GM13976 (cell line): Measurements from ENCODE around the gene MTMR3.

Source experiments
- DNase-seq: peaks from one replicate; pipeline ENCODE4 v3.0.0; 2012; ENCODE audit warnings: low spot score
- CTCF ChIP-seq: IDR thresholded peaks from 2 replicates; pipeline ENCODE4 v1.5.1; 2012; ENCODE audit warnings: borderline replicate concordance, mild to moderate bottlenecking; ENCODE audit not compliant: insufficient read depth; ENCODE audit errors: extremely low read depth, missing control alignments, control extremely low read depth
- in situ Hi-C: fragments of 300-500 bp; cut with MboI; formaldehyde crosslinking; loops from one replicate; pipeline ENCODE4 v1.12.0; 2022; ENCODE audit warnings: low sequenced_read_pairs, mixed read lengths, inconsistent platforms; ENCODE audit not compliant: unreplicated experiment

Gene MTMR3

DNA sequence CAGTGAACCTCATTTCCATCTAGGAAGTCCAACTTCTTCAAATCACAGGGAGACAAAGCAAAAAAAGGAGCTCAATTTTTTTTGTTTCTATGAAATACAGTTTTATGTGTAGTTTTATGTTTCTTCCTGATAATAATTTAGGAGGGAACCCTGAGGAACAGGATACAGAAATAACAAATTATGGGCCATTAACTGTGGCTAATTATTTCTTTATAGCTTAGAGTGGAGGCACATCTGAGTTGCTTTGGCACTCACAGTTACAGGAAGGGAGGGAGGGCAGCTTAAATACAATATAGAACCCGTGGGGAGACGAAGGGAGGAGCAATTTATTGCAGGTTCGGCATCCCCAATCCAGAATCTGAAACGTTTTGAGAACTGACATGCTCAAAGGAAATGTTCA, 160.2 kb downstream of the MTMR3 start:
- no peak for DNase-seq
- in situ Hi-C loops, result no loop called here

GRCh38 chr22:30044369-30044768, 161.4 kb downstream of the MTMR3 start:
- DNase-seq, result no peak
- no peak for TF ChIP-seq CTCF
- in situ Hi-C loops, result no loop called here

More for the DNA sequence above, 160.2 kb downstream of the MTMR3 start:
- TF ChIP-seq CTCF, result no peak

DNA sequence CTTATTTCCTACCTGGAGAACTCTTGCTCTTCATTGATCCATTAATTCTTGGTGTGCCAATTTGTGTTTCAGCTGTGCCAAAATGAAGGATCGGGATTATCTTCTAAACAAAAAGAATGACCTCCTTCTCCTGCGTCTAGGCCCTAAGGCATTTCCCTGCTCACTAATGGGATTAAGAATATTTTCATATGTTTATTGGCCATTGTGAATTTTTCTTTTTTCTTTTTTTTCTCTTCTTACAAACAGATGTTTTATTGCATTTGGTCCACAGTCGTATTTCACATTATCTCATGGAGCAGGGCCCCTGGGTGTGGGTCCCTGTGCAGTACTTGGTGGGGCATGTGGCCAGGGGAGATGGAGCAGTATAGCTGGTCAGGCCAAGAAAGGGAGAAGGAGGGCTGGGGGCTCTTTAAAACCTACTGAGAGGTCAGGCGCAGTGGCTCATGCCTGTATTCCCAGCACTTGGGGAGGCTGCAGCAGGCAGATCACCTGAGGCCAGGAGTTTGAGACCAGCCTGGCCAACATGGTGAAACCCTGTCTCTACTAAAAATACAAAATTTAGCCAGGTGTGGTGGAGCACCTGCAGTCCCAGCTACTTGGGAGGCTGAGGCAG, 162.0 kb downstream of the MTMR3 start:
- in situ Hi-C loops, result no loop called here
- TF ChIP-seq CTCF, result no peak
- no peak for DNase-seq

GRCh38 chr22:30045494-30045887, 162.5 kb downstream of the MTMR3 start:
- no peak for DNase-seq
- in situ Hi-C loops, result no loop called here

DNA sequence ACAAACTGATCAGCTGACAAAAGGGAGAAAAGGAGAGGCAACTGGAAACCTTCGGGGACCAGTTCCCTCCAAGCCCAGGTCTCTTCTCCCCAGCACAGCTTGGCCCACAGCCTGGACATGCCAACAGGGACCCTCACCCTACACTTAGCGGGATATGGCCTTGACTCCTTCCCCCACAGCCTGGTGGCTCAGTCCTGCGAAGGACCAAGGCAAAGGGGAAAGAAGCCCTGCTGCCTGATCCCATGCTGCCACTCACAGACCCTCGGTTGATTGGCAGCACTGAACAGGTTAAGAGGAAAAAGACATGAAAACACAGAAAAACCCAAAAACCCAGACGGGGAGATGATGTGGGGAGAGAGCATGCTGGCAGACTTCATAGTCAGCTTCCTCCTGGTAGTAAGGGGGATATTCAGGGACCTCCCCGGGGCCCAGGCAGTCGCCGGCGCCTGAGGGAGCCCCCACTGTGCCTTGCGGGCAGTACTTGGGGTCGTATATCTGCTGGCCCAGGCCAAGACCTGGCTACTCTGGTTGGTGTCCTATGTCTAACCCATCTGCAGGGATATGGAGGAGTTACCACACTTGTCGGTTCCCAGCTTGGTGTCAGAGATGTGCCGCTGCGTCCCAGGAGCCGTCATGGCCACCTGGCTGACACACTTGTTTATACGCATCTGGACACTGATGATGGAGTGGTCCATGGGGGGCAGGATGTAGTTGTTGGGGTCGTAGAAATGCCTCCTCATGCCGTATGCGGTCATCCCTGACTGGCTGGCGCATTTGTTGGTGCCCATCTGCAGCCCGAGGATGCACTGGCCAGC, 163.1 kb downstream of the MTMR3 start:
- in situ Hi-C loops, result no loop called here
- no peak for TF ChIP-seq CTCF

More at GRCh38 chr22:30045494-30045887, 162.5 kb downstream of the MTMR3 start:
- no peak for TF ChIP-seq CTCF

GRCh38 chr22:30046716-30047363, 163.9 kb downstream of the MTMR3 start:
- no peak for DNase-seq
- TF ChIP-seq CTCF, result no peak
- in situ Hi-C loops, result no loop called here

More for the DNA sequence above, 163.1 kb downstream of the MTMR3 start:
- DNase-seq, result no peak
